HPDE6-E6E7 (cell line): ENCODE results near the gene UBE2O.

ENCODE experiments used
- DNase-seq: peaks from one replicate; pipeline ENCODE4 v3.0.0; 2011; ENCODE audit warnings: missing footprints; ENCODE audit errors: extremely low spot score

Gene UBE2O

DNA sequence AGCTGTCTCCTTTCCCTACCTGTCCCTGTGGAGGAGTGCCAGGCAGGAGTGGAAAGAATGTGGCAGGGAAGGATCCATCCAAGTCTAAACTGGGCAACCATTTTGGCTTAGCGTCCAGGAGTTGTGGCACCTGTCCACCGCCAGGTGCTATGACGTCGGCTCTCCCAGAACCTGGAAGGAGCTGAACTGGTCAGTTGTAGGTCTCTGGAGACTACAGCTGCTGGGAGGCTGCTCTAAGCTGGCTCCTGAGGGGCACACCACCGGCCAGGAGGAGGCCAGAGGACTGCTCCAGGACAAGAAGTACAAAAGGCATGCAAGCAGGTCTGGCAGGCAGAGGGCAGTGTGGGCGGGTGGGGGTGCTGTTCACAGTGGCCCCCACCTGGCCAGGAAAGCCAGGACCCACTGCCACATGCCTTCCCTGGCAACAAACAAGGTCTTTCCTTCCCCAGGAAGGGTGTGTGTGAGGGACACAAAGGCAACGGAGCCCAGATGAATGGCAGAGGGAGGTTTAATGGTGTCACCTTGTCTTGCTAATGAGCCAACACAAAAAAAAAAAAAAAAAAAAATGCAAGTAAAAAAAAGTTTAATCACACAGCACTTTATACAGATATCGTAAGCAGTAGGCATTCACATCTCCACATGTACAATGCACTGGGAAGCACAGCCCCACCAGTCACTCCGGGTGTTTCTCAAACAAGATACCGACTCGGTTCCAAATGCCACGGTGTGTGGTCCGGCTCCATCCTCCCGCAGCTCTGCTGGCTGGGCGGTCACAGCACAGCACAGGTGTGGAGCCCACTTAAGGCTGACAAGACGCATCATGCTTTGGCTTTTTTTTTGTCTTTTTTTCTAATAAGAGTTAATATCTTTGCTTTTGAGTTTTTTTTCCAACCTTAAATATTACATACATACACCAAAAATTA is 63.7 kb downstream of the UBE2O start:
- no peak for DNase-seq

DNA sequence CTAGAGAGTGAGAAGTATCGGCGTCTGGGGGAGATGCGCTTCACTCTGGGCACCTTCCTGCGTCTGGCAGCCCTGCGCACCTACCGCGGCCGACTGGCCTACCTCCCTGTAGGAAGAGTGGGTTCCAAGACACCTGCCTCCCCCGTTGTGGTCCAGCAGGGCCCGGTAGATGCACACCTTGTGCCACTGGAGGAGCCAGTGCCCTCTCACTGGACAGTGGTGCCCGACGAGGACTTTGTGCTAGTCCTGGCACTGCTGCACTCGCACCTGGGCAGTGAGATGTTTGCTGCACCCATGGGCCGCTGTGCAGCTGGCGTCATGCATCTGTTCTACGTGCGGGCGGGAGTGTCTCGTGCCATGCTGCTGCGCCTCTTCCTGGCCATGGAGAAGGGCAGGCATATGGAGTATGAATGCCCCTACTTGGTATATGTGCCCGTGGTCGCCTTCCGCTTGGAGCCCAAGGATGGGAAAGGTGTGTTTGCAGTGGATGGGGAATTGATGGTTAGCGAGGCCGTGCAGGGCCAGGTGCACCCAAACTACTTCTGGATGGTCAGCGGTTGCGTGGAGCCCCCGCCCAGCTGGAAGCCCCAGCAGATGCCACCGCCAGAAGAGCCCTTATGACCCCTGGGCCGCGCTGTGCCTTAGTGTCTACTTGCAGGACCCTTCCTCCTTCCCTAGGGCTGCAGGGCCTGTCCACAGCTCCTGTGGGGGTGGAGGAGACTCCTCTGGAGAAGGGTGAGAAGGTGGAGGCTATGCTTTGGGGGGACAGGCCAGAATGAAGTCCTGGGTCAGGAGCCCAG is 65.8 kb downstream of the UBE2O start:
- no peak for DNase-seq

GRCh38 chr17:76385892-76386786 is 66.8 kb downstream of the UBE2O start:
- no peak for DNase-seq

DNA sequence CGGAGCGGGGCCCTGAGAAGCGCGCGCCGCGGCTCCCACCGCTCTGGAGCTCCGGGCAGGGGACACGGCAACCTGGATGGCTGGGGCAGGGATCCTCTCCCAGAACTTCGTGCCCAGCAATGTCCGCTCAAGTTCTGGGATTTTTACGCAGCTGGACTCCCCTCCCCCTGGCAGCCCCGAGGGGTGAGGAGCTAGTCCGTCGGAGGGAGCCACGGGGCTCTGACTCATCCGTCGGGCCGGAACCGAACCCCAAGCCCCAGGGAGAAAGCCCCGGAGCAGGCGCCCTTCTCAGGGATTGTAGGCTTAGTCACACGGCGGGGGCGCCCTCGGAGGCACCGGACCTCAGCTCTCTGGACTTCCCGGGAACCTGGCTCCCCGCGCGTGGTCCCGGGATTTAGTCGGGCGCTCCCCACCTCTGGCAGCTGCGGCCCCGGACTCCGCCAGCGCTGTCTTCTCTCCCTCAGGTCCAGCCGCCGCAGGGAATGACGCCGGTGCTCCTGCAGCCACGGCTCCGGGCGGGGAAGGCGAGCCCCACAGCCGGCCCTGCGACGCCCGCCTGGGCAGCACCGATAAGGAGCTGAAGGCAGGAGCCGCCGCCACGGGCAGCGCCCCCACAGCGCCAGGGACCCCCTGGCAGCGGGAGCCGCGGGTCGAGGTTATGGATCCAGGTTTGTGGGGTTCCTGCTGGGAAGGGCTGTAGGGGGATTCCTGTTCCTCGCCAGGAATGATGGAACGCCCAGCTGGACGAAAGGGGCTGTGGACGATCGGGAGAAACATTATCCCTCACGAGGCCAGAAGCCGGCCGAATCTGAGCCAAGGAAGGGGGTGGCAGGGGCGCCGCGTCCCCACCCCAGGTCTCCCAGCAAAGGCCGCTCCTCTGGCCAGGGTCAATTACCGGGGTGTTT is 67.7 kb downstream of the UBE2O start:
- no peak for DNase-seq

DNA sequence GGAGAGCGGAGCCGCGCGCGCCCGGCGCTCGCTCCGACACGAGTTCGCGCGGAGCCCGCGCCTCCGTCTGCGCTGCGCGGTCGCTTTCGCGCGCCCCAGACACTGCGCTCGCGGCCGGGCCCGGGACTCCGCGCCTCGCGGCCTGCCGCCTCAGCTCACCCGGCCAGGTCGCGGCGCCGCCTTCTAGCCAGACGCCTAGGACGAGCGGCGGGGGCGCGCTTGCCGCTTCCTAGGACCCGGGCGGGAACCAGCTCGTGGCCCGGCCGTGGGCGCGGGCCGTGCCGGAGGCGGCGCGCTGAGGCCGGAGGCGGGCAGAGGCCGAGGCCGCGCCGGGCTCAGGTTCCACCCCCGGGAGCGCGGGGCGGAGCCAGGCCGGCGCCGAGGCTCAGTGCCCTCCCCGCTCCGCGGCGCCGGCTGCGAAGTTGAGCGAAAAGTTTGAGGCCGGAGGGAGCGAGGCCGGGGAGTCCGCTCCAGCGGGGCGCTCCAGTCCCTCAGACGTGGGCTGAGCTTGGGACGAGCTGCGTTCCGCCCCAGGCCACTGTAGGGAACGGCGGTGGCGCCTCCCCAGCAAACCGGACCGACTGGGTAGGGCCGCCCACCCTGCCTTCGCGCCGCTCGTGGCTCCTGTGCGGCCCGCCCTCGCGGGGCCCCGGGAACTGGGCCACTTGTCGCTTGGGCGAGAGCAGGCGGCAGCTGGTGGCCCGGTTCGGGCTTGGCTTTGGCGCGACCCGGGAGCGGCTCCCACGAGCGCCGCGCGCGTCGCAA is 68.5 kb downstream of the UBE2O start, which contains the start of gene SPHK1:
Gene SPHK1 (plus strand): TSS at position 388 of the 765 bp plus-strand sequence. CDS start 1,036 bp downstream, outside the sequence.
- DNase-seq: no peak

DNA sequence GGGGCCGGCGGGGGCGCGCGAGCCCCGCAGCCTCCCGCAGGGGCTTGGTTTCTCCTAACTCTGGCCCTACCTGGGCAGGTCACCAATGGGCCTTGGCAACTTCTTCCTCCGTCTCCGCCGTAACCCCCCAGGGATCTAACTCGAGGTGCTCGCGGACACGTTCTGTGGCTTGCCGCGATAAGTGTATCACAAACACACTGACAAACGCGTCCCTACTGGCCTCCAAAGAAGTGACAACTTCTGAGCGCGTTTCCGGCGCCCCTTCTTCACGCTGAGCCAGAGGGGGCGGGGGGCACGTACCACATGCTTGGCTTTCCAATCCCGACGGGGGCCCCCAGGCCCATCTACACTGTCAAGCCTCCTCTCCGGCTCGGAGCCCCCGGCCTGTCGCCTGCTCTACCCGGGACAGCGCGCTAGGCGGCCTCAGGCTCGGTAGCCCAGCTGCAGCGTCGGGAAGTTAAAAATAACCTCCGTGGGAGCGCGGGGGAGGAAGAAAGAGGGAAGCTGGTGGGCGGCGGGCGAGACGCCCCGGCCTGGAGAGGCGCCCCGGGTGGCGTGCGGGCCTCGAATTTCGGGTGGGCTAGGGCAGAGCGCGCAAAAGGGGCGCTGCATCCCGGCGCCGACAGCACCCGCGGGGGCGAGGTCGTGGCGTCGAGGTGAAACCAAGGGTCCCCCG is 69.3 kb downstream of the UBE2O start:
- no peak for DNase-seq

DNA sequence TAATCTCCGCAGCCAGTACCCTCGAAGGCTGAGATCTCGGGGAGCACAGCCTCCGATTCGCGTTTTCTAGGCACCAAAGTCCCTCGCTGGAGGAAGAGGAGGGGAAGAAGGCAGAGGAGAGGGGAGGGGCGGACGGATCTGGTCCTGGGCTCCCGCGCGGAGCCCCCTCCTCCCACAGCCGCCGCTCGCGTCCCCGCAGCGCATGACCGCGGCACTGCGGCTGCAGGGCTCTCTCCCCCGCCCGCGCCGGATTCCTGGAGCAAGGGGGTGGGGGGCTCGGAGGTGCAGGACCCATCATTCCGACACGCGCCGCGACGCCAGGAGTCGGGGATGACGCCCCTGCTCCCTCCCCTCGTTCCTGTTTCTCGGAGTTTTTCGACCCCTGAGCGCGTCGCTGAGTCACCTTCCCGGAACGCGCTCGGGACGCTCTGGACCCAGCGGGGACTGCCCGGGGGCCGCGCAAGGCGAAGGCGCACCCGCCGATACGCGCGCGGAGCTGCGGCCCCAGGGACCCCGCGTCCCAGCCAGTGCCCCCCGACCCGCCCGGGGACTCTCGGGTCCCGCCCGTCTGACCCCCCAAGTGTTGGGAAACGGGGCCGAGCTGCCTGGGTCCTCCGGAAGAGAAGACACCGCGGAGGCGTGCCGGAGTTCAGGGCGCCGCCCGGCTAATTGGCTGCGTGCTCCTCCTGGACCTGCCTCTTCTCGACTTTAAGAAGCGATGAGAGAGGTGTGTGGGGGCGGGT is 70.0 kb downstream of the UBE2O start:
- no peak for DNase-seq

DNA sequence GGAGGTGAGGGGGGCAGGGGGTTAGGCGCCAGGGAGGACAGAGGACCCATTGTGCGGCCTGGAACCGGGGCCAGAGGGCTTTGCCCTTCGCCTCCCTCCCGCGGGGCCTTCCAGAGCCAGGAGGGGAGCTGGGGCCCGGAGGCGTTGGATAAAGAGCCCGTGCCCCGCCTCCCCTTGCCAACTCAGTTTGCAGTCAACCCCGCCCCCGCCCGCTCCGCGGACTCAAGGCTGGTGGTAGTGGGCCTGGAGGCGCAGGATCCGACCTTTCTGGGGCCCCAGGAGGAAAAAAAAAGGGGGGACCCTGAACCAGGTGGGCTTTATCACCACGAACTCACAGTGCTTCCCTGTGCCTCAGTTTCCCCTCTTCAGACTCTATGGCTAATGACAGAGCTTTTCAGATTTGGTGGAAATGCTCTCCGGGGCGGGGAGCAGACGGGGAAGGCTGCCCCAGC is 70.6 kb downstream of the UBE2O start:
- no peak for DNase-seq

DNA sequence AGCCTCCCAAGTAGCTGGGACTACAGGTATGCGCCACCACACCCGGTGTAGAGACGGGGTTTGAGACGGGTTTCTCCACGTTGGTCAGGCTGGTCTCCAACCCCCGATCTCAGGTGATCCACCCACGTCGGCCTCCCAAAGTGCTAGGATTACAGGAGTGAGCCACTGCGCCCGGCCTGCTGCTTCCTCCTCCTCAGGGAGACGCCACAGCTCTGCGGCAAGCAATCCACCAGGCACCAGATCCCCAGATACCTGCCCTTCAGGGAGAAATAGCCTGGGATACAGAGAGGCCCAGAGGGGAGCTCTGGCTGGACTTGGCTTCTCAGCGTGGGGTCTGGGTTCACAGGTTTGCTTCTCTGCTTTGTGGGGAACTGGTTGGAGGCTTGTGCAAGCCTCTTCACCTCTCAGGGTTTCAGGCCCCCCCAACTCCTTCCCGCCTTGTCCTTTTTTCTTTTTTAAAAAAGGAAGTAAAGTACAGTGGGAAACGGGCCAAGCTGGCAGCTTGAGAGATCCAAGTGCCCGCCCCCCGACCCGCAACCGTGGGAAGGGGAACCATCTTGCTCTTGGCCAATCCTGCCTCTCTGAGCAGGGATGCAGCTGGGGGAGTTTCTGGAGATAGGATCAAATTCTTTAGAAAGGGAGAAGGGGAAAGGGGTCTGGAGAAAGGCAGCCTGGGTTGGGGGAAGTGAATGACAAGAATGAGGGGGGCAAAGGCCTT is 71.2 kb downstream of the UBE2O start:
- no peak for DNase-seq

DNA sequence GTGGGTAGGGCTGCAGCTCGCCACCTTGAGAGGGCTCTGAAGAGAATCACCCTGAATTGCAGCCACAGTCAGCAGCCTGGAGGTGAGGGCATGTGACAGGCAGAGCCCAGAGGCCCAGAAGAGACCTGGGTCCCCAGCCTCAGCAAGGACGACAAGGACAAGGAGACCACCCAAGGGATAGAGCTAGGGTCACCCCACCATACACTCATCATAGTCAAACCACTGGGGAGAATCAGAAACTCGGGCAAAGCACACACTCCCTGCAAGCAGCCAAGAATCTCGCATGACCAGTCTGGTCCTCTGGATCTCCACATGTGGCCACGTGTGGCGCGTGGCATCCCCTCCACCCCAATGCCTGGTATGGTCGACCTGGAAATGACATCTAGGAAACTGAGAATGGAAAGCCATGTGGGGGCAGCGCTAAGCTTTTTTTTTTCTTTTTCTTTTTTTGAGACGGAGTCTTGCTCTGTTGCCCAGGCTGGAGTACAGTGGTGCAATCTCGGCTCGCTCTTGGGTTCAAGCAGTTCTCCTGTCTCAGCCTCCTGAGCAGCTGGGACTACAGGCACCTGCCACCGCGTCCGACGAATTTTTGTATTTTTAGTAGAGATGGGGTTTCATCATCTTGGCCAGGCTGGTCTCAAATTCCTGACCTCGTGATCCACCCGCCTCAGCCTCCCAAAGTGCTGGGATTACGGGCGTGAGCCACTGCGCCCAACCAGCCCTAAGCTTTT is 73.1 kb downstream of the UBE2O start:
- no peak for DNase-seq

DNA sequence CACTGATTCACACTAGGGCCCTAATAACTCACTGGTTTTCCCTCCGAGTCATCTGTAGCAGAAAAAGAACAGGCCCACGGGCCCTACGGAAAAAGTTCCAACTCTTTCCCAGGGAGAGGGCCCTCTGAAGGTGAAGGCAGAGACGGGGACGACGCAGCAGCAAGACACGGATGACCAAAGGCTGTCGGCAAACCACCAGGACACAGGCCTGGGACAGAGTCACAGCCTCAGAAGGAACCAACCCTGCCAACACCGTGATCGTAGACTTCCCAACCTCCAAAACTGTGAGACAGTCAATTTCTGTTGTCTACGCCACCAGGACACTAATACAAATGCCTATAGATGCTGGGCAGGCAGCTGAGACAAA is 73.7 kb downstream of the UBE2O start:
- no peak for DNase-seq

DNA sequence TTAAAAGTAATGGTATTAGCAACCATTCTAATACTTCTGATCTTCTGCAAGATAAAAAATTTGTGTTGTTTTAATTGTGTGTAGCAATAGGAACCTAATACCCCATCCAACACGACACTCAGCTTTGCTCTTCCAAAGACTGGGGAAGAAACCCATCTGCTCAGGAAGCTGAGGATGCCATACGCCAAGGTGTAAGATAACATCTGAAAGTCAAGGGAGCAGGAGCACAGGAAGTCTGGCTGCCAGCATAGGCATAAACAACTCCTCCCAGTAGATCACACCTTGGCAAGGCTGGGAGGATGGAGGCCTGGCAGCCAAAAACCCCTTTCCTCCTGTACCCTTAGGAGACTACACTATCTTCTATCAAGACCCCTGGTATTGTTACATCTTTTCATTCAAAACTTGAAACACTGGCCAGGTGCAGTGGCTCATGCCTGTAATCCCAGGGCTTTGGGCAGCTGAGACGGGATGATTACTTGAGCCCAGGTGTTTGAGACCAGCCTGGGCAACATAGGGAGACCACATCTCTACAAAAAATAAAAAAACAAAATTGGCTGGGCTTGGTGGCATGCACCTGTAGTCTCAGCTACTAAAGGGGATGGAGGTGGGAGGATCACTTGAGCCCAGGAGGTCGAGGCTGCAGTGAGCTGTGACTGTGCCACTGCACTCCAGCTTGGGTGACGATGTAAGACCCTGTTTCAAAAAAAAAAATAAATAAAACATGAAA is 74.2 kb downstream of the UBE2O start:
- no peak for DNase-seq

DNA sequence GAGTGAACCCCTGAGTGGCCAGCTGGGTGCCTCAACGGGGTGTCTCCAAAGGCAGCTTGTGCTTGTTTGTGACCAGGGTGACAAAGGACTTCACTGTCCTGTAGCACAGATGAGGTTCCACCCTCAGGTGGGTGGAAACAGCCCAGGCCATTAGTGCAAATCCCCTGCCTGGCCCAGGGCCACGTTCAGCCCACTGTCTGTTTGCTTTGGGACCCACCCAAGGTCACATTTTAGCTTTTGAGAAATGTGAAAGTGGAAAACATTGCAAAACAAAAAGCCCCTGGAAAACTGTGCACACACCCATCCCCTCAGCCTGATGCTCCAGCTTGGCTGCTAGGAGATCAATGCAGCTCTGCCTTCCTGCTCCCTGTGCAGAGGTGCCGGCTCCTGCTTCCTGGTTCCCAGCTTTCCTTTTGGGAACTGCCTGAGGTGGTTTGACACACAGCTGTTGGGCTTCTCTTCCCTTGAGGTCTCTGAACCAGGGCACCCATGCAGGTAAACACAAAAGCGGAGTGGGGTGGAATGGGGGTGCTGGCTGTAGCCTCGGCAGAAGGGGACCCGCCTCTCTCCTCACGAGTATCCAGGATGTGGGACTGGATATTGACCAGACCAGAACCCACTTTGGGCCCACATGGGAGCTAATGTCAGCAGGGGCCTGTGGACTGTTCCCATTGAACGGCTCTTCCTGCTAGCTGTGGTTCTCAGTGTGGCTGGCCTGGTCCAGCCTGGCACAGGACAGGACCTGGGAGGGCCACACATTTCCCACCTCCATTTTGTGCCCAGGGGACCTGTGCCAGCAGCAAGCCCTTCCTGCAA is 76.4 kb downstream of the UBE2O start:
- DNase-seq: no peak

DNA sequence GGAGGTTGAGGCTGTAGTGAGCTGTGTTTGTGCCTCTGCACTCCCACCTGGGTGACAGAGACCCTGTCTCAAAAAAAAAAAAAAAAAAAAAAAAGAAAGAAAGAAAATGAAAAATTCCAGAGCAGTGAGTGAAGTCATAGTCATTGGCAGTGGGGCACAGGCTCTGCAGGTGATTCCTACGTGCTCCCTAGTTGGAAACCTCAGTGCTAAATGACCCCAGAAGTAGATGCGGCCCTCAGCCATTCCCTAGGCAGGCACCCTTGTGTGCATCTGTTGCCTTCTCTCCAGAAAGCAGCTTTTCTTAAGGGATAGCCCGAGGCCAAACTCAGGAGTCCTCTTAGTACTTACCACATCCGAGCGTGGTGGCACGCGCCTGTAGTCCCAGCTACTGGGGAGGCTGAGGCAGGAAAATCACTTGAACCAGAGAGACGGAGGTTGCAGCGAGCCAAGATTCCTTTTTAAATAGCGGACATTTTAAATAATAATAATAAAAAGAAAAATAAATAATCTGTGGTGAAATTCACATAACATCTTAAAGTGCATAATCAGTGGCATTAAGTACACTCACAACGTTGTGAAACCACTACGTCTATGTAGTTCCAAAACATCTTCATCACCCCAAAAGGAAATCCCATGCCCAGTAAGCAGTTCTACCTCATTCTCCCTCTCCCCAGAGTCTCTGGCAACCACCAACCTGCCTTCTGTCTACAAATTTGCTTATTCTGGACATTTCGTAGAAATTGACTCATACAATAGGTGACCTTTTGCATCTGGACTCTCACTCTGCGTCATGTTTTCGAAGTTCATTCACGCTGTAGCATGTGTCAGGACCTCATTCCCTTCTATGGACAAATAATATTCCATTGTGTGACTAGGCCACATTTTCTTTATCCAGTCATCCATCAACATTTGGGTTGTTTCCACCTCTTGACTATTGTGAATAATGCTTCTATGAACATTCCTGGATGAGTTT is 81.0 kb downstream of the UBE2O start:
- no peak for DNase-seq
